ENCODE results near the gene NBEA.
A peak's percentile ranks its signal among the peaks of the same experiment; 100 is the strongest.

Gene NBEA

GRCh38 chr13:35343417-35343816 lies 401.3 kb downstream of the NBEA start:
- Histone ChIP-seq H3K4me1 (ENCODE audit: control insufficient read depth, insufficient read depth, low read length, unreplicated experiment) (no peaks in the 10 kb centered on the region), H3K4me3 (ENCODE audit: low read depth, low read length) (no peak overlapping the region), H3K27me3 (ENCODE audit: insufficient read depth, low read length) (no peaks in the 10 kb centered on the region), H3K79me2 (ENCODE audit: control insufficient read depth, insufficient read depth, low read length, unreplicated experiment) (no peaks in the 10 kb centered on the region), H2AFZ (ENCODE audit: low read length, unreplicated experiment) (no peak overlapping the region), H3K27ac (ENCODE audit: low read depth, low read length) (no peak overlapping the region), H3K36me3 (ENCODE audit: insufficient read depth, low read length) (no peaks in the 10 kb centered on the region)

- Histone ChIP-seq H3K4me3 (ENCODE audit: low read depth, low read length) (no peak overlapping the region), H3K36me3 (ENCODE audit: insufficient read depth, low read length) (no peaks in the 10 kb centered on the region), H3K79me2 (ENCODE audit: control insufficient read depth, insufficient read depth, low read length, unreplicated experiment) (no peaks in the 10 kb centered on the region), H3K27me3 (ENCODE audit: insufficient read depth, low read length) (no peaks in the 10 kb centered on the region), H3K4me1 (ENCODE audit: control insufficient read depth, insufficient read depth, low read length, unreplicated experiment) (peaks cover 12% of the 10 kb centered on the region), H3K27ac (ENCODE audit: low read depth, low read length) (no peak overlapping the region), H2AFZ (ENCODE audit: low read length, unreplicated experiment) (no peak overlapping the region)
These were observed 403.9 kb downstream of the NBEA start for GRCh38 chr13:35345992-35346391.

GRCh38 chr13:35346494-35346893 lies 404.4 kb downstream of the NBEA start:
- Histone ChIP-seq H3K4me1 (ENCODE audit: control insufficient read depth, insufficient read depth, low read length, unreplicated experiment) (peaks cover 12% of the 10 kb centered on the region), H3K27ac (ENCODE audit: low read depth, low read length) (no peak overlapping the region), H2AFZ (ENCODE audit: low read length, unreplicated experiment) (no peak overlapping the region), H3K36me3 (ENCODE audit: insufficient read depth, low read length) (no peaks in the 10 kb centered on the region), H3K79me2 (ENCODE audit: control insufficient read depth, insufficient read depth, low read length, unreplicated experiment) (no peaks in the 10 kb centered on the region), H3K4me3 (ENCODE audit: low read depth, low read length) (no peak overlapping the region), H3K27me3 (ENCODE audit: insufficient read depth, low read length) (no peaks in the 10 kb centered on the region)

- H2AFZ ChIP-seq (ENCODE audit: low read length, unreplicated experiment), result no peak overlapping the region
- H3K27ac ChIP-seq (ENCODE audit: low read depth, low read length), result no peak overlapping the region
- H3K79me2 ChIP-seq (ENCODE audit: control insufficient read depth, insufficient read depth, low read length, unreplicated experiment), result no peaks in the 10 kb centered on the region
- H3K27me3 ChIP-seq (ENCODE audit: insufficient read depth, low read length), result no peaks in the 10 kb centered on the region
- H3K36me3 ChIP-seq (ENCODE audit: insufficient read depth, low read length), result no peaks in the 10 kb centered on the region
- H3K4me1 ChIP-seq (ENCODE audit: control insufficient read depth, insufficient read depth, low read length, unreplicated experiment), result peaks cover 12% of the 10 kb centered on the region
- H3K4me3 ChIP-seq (ENCODE audit: low read depth, low read length), result no peak overlapping the region
These were observed 405.7 kb downstream of the NBEA start for GRCh38 chr13:35347679-35348205.

GRCh38 chr13:35349052-35349451 lies 407.0 kb downstream of the NBEA start:
- Histone ChIP-seq H3K79me2 (ENCODE audit: control insufficient read depth, insufficient read depth, low read length, unreplicated experiment) (no peaks in the 10 kb centered on the region), H3K4me1 (ENCODE audit: control insufficient read depth, insufficient read depth, low read length, unreplicated experiment) (peaks cover 12% of the 10 kb centered on the region), H3K27ac (ENCODE audit: low read depth, low read length) (no peak overlapping the region)

GRCh38 chr13:35349673-35350278 lies 407.7 kb downstream of the NBEA start:
- peaks cover 12% of the 10 kb centered on the region for H3K4me1 ChIP-seq (ENCODE audit: control insufficient read depth, insufficient read depth, low read length, unreplicated experiment)
- H3K27ac ChIP-seq (ENCODE audit: low read depth, low read length), result no peak overlapping the region

More at GRCh38 chr13:35349052-35349451, 407.0 kb downstream of the NBEA start:
- Histone ChIP-seq H3K27me3 (ENCODE audit: insufficient read depth, low read length) (no peaks in the 10 kb centered on the region), H2AFZ (ENCODE audit: low read length, unreplicated experiment) (no peak overlapping the region), H3K4me3 (ENCODE audit: low read depth, low read length) (no peak overlapping the region), H3K36me3 (ENCODE audit: insufficient read depth, low read length) (no peaks in the 10 kb centered on the region)

GRCh38 chr13:35354285-35354684 lies 412.2 kb downstream of the NBEA start:
- H2AFZ ChIP-seq (ENCODE audit: low read length, unreplicated experiment), result no peak overlapping the region
- no peaks in the 10 kb centered on the region for H3K79me2 ChIP-seq (ENCODE audit: control insufficient read depth, insufficient read depth, low read length, unreplicated experiment)
- H3K27ac ChIP-seq (ENCODE audit: low read depth, low read length), result no peak overlapping the region
- H3K36me3 ChIP-seq (ENCODE audit: insufficient read depth, low read length), result no peaks in the 10 kb centered on the region
- no peak overlapping the region for H3K4me3 ChIP-seq (ENCODE audit: low read depth, low read length)
- H3K4me1 ChIP-seq (ENCODE audit: control insufficient read depth, insufficient read depth, low read length, unreplicated experiment), result peaks cover 9% of the 10 kb centered on the region
- no peaks in the 10 kb centered on the region for H3K27me3 ChIP-seq (ENCODE audit: insufficient read depth, low read length)

More at GRCh38 chr13:35349673-35350278, 407.7 kb downstream of the NBEA start:
- H2AFZ ChIP-seq (ENCODE audit: low read length, unreplicated experiment), result peak overlapping the region; percentile 44
- no peak overlapping the region for H3K4me3 ChIP-seq (ENCODE audit: low read depth, low read length)
- H3K79me2 ChIP-seq (ENCODE audit: control insufficient read depth, insufficient read depth, low read length, unreplicated experiment), result no peaks in the 10 kb centered on the region
- H3K27me3 ChIP-seq (ENCODE audit: insufficient read depth, low read length), result no peaks in the 10 kb centered on the region
- H3K36me3 ChIP-seq (ENCODE audit: insufficient read depth, low read length), result no peaks in the 10 kb centered on the region

GRCh38 chr13:35354882-35355281 lies 412.8 kb downstream of the NBEA start:
- Histone ChIP-seq H3K27me3 (ENCODE audit: insufficient read depth, low read length) (no peaks in the 10 kb centered on the region), H3K4me3 (ENCODE audit: low read depth, low read length) (no peak overlapping the region), H3K79me2 (ENCODE audit: control insufficient read depth, insufficient read depth, low read length, unreplicated experiment) (no peaks in the 10 kb centered on the region), H3K4me1 (ENCODE audit: control insufficient read depth, insufficient read depth, low read length, unreplicated experiment) (peaks cover 4% of the 10 kb centered on the region), H3K36me3 (ENCODE audit: insufficient read depth, low read length) (no peaks in the 10 kb centered on the region), H2AFZ (ENCODE audit: low read length, unreplicated experiment) (no peak overlapping the region), H3K27ac (ENCODE audit: low read depth, low read length) (no peak overlapping the region)

- no peaks in the 10 kb centered on the region for H3K27me3 ChIP-seq (ENCODE audit: insufficient read depth, low read length)
- H3K4me1 ChIP-seq (ENCODE audit: control insufficient read depth, insufficient read depth, low read length, unreplicated experiment), result no peaks in the 10 kb centered on the region
- no peak overlapping the region for H3K27ac ChIP-seq (ENCODE audit: low read depth, low read length)
- no peaks in the 10 kb centered on the region for H3K79me2 ChIP-seq (ENCODE audit: control insufficient read depth, insufficient read depth, low read length, unreplicated experiment)
- H3K4me3 ChIP-seq (ENCODE audit: low read depth, low read length), result no peak overlapping the region
- no peak overlapping the region for H2AFZ ChIP-seq (ENCODE audit: low read length, unreplicated experiment)
- H3K36me3 ChIP-seq (ENCODE audit: insufficient read depth, low read length), result no peaks in the 10 kb centered on the region
These were observed 414.5 kb downstream of the NBEA start for GRCh38 chr13:35356572-35356971.

- H3K27ac ChIP-seq (ENCODE audit: low read depth, low read length), result no peak overlapping the region
- no peaks in the 10 kb centered on the region for H3K4me1 ChIP-seq (ENCODE audit: control insufficient read depth, insufficient read depth, low read length, unreplicated experiment)
- H2AFZ ChIP-seq (ENCODE audit: low read length, unreplicated experiment), result no peak overlapping the region
- no peaks in the 10 kb centered on the region for H3K27me3 ChIP-seq (ENCODE audit: insufficient read depth, low read length)
- no peaks in the 10 kb centered on the region for H3K36me3 ChIP-seq (ENCODE audit: insufficient read depth, low read length)
- H3K79me2 ChIP-seq (ENCODE audit: control insufficient read depth, insufficient read depth, low read length, unreplicated experiment), result no peaks in the 10 kb centered on the region
- H3K4me3 ChIP-seq (ENCODE audit: low read depth, low read length), result no peak overlapping the region
These were observed 423.8 kb downstream of the NBEA start for GRCh38 chr13:35365883-35366282.

- Histone ChIP-seq H3K27me3 (ENCODE audit: insufficient read depth, low read length) (no peaks in the 10 kb centered on the region), H3K4me3 (ENCODE audit: low read depth, low read length) (no peak overlapping the region), H3K27ac (ENCODE audit: low read depth, low read length) (no peak overlapping the region), H2AFZ (ENCODE audit: low read length, unreplicated experiment) (no peak overlapping the region), H3K36me3 (ENCODE audit: insufficient read depth, low read length) (no peaks in the 10 kb centered on the region), H3K4me1 (ENCODE audit: control insufficient read depth, insufficient read depth, low read length, unreplicated experiment) (no peaks in the 10 kb centered on the region), H3K79me2 (ENCODE audit: control insufficient read depth, insufficient read depth, low read length, unreplicated experiment) (no peaks in the 10 kb centered on the region)
These were observed 425.5 kb downstream of the NBEA start for GRCh38 chr13:35367586-35367985.
